GM12878 (cell line): Measurements from ENCODE around the gene ZNF775. TPM values are rescaled to one million over a fixed set of nuclear protein-coding genes. Genes with fewer than 3 reads are reported as not detected.

Experiments used
- BCL3 ChIP-seq: IDR thresholded peaks from 2 replicates; pipeline ENCODE4 v1.6.1; 2011; ENCODE audit warnings: borderline replicate concordance, low read depth, mild to moderate bottlenecking, moderate library complexity, low read length; ENCODE audit not compliant: insufficient read depth, poor library complexity, severe bottlenecking
- ETV6 ChIP-seq, 2 experiments: fragments of 450-650 bp in 1 of 2; IDR thresholded peaks in 1 of 2; conservative IDR thresholded peaks in 1 of 2; 2 replicates each; pipeline ENCODE4 v1.6.1; 2014; ENCODE audit warnings: antibody characterized with exemption in 1 of 2, borderline replicate concordance in 1 of 2, low read depth in 1 of 2, mild to moderate bottlenecking in 1 of 2, moderate library complexity in 1 of 2
- GABPA ChIP-seq: IDR thresholded peaks from 2 replicates; pipeline ENCODE4 v1.6.1; 2014; ENCODE audit warnings: antibody characterized with exemption, low read depth, mild to moderate bottlenecking, inconsistent platforms
- HDGF ChIP-seq: fragments of 450-650 bp; IDR thresholded peaks from 2 replicates; pipeline ENCODE4 v1.6.1; 2016; ENCODE audit warnings: antibody characterized with exemption
- IKZF2 ChIP-seq, 2 experiments: fragments of 450-650 bp; IDR thresholded peaks; 2 replicates each; pipeline ENCODE4 v1.6.1; 2017; ENCODE audit warnings: mild to moderate bottlenecking in 2 of 2, moderate library complexity in 2 of 2
- IRF4 ChIP-seq: IDR thresholded peaks from 2 replicates; pipeline ENCODE4 v1.6.1; 2011; ENCODE audit warnings: low read depth, low read length
- LARP7 ChIP-seq: fragments of 450-650 bp; IDR thresholded peaks from 2 replicates; pipeline ENCODE4 v1.6.1; 2017; ENCODE audit warnings: mild to moderate bottlenecking
- MYB ChIP-seq: fragments of 150-350 bp; IDR thresholded peaks from 2 replicates; pipeline ENCODE4 v1.6.1; 2014; ENCODE audit warnings: mild to moderate bottlenecking, low read depth, low read length, borderline replicate concordance
- NBN ChIP-seq: fragments of 450-650 bp; IDR thresholded peaks from 2 replicates; pipeline ENCODE4 v1.6.1; 2016
- NFXL1 ChIP-seq: fragments of 450-650 bp; IDR thresholded peaks from 2 replicates; pipeline ENCODE4 v1.6.1; 2017; ENCODE audit warnings: antibody characterized with exemption, mild to moderate bottlenecking, borderline replicate concordance
- NRF1 ChIP-seq: conservative IDR thresholded peaks from 2 replicates; pipeline ENCODE4 v1.6.1; 2011; ENCODE audit warnings: mild to moderate bottlenecking, low read depth, low read length, improper control_type of control experiment
- PAX5 ChIP-seq: IDR thresholded peaks from 2 replicates; pipeline ENCODE4 v1.6.1; 2011; ENCODE audit warnings: low read depth, low read length, borderline replicate concordance
- PAX8 ChIP-seq: fragments of 450-650 bp; IDR thresholded peaks from 2 replicates; pipeline ENCODE4 v1.6.1; 2017; ENCODE audit warnings: mild to moderate bottlenecking, moderate library complexity
- POLR2AphosphoS5 ChIP-seq: IDR thresholded peaks from 2 replicates; pipeline ENCODE4 v1.6.1; 2011; ENCODE audit warnings: mild to moderate bottlenecking, low read length, inconsistent platforms
- POU2F2 ChIP-seq: IDR thresholded peaks from 3 replicates; pipeline ENCODE4 v1.6.1; 2011; ENCODE audit warnings: low read depth, mild to moderate bottlenecking, low read length, borderline replicate concordance
- RUNX3 ChIP-seq: IDR thresholded peaks from 2 replicates; pipeline ENCODE4 v1.6.1; 2012; ENCODE audit warnings: low read length, inconsistent platforms
- TCF3 ChIP-seq: IDR thresholded peaks from 2 replicates; pipeline ENCODE4 v1.6.1; 2012; ENCODE audit warnings: low read depth, mild to moderate bottlenecking, low read length, borderline replicate concordance; ENCODE audit not compliant: insufficient read depth
- YY1 ChIP-seq: IDR thresholded peaks from 2 replicates; pipeline ENCODE4 v1.6.1; 2011; ENCODE audit warnings: low read depth, mild to moderate bottlenecking, low read length
- ZNF274 ChIP-seq: IDR thresholded peaks from one replicate; pipeline ENCODE4 v1.8.0; 2011; ENCODE audit not compliant: insufficient read length, insufficient read depth
- polyA plus RNA-seq, 11 experiments: library from polyadenylated mRNA; depleted of rRNA in 4 of 11; unstranded in 6 of 11; stranded (reverse) in 5 of 11; fragments of >200 nt; fragmentation: Nextera tagmentation in 4 of 11; fragmentation: Illumina TruSeq in 1 of 11; extraction: Ambion mirVana in 4 of 11; extraction: Trizol in 1 of 11; gene quantifications; 1 replicate in 1 of 11; 2 replicates in 10 of 11; pipeline versions ENCODE4 v1.2.1 to v1.2.3, GENCODE V29; 2011 to 2016; ENCODE audit warnings: inconsistent platforms in 2 of 11, missing spikeins in 2 of 11, low read depth in 1 of 11
- total RNA-seq, 4 experiments: library from RNA; depleted of rRNA in 3 of 4; stranded (reverse); fragments of >200 nt in 3 of 4; fragmentation: Illumina TruSeq in 1 of 4; extraction: Trizol in 1 of 4; gene quantifications; 2 replicates each; pipeline versions ENCODE4 v1.2.1 to v1.2.3, GENCODE V29; 2013 to 2021
- TF ChIP-seq, protein P1 (sequence below): fragments of 450-650 bp; IDR thresholded peaks from 2 replicates; pipeline ENCODE4 v1.6.1; 2017; ENCODE audit warnings: mild to moderate bottlenecking, moderate library complexity

Gene ZNF775
- total and polyA plus RNA-seq, 10 of the 15 experiments (the other 5 are each of a cell fraction or from before 2014, with no cell fraction given), result 0.05 to 14.3 (median 2.1) TPM

- TF ChIP-seq PAX8, result no peak
- no peak for TF ChIP-seq PAX5
- TF ChIP-seq ZNF274, result no peak
- TF ChIP-seq MYB, result no peak
- no peak for TF ChIP-seq GABPA
- TF ChIP-seq, protein P1, sequence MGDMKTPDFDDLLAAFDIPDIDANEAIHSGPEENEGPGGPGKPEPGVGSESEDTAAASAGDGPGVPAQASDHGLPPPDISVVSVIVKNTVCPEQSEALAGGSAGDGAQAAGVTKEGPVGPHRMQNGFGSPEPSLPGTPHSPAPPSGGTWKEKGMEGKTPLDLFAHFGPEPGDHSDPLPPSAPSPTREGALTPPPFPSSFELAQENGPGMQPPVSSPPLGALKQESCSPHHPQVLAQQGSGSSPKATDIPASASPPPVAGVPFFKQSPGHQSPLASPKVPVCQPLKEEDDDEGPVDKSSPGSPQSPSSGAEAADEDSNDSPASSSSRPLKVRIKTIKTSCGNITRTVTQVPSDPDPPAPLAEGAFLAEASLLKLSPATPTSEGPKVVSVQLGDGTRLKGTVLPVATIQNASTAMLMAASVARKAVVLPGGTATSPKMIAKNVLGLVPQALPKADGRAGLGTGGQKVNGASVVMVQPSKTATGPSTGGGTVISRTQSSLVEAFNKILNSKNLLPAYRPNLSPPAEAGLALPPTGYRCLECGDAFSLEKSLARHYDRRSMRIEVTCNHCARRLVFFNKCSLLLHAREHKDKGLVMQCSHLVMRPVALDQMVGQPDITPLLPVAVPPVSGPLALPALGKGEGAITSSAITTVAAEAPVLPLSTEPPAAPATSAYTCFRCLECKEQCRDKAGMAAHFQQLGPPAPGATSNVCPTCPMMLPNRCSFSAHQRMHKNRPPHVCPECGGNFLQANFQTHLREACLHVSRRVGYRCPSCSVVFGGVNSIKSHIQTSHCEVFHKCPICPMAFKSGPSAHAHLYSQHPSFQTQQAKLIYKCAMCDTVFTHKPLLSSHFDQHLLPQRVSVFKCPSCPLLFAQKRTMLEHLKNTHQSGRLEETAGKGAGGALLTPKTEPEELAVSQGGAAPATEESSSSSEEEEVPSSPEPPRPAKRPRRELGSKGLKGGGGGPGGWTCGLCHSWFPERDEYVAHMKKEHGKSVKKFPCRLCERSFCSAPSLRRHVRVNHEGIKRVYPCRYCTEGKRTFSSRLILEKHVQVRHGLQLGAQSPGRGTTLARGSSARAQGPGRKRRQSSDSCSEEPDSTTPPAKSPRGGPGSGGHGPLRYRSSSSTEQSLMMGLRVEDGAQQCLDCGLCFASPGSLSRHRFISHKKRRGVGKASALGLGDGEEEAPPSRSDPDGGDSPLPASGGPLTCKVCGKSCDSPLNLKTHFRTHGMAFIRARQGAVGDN, result peak; percentile 54
- peak; percentile 49 for TF ChIP-seq LARP7
- no peak for TF ChIP-seq BCL3
- TF ChIP-seq IRF4, result 0 out of 2 replicates have a peak, but pooled peaks have one; percentile 39
- 0 out of 2 replicates have a peak, but pooled peaks have one; percentile 33 for TF ChIP-seq YY1
- no peak for TF ChIP-seq TCF3
- peak; percentile 54 to 65; a peak in 3 of 4 replicates for TF ChIP-seq IKZF2 (IDR thresholded peaks at IDR 0.05)
- TF ChIP-seq ETV6 (conservative IDR thresholded peaks at IDR 0.05 in 1 of 2, IDR thresholded peaks at IDR 0.05 in 1 of 2; ENCODE audit: borderline replicate concordance in 1 of 2, low read depth in 1 of 2), result peak in 1 of 2 experiments; percentile 41; a peak in 2 of 4 replicates
- 0 out of 2 replicates have a peak, but pooled peaks have one; percentile 10 for TF ChIP-seq RUNX3
- 0 out of 2 replicates have a peak, but pooled peaks have one; percentile 11 for TF ChIP-seq NBN
- TF ChIP-seq HDGF, result no peak
- TF ChIP-seq NFXL1, result no peak
- TF ChIP-seq POU2F2, result peak; percentile 44; the same call in 1 of the 3 replicates
- no peak for TF ChIP-seq NRF1
- TF ChIP-seq POLR2AphosphoS5, result peak; percentile 87
These were observed 54.1 kb downstream of the ZNF775 start (continued) for GRCh38 chr7:150432915-150433892.
